Forelimb muscle (tissue), 1 donor: ENCODE data around the gene GATA2. TPM values are rescaled to one million over a fixed set of nuclear protein-coding genes. Genes with fewer than 3 reads are reported as not detected.

Experiments used
- DNase-seq: peaks from one replicate; pipeline ENCODE4 v3.0.0-alpha.2; 2013; ENCODE audit warnings: low read depth
- polyA plus RNA-seq: library from polyadenylated mRNA; unstranded; fragments of 120-200 nt; gene quantifications from one replicate; pipeline ENCODE4 v1.2.1, GENCODE V29; 2013; ENCODE audit not compliant: insufficient read length

The GATA2 gene
- polyA plus RNA-seq, 1 donor, result 2.9 TPM

DNA sequence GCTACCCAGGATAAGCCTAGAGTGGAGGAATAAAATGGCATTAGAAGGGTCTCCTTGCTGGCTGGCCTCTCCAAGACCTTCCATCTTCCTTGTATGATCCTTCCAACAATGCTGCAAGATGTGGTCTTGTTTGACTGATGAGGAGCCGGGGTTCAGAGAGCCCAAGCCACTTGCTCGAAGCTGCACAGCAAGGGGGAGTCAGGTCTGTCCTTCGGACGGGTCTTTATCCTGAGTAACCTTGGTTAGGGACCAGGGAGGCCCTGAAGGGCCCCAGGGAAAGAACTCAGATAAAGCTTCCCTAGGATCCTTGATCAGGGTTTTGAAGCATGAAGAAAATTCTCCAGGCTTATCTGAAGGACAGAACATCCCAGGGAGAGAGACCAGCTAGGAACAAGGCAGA, 19.3 kb downstream of the GATA2 start:
- DNase-seq, result no peak

DNA sequence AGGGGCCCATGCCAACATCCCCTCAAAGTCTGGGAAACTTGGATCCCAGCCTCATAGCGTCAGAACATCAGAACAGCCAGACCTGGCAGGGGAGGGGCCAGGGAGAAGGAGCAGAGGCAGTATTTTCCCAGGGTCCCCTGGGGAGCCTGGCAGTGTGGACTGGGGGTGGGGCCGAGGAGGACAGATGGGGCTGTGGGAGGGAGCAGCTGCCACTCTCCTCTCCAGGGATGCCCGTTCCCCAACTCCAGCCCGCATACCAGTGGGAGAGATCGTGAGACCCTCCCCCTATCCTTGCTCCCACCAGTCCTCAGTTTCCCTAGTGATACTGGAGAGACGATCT, 19.9 kb downstream of the GATA2 start:
- no peak for DNase-seq

DNA sequence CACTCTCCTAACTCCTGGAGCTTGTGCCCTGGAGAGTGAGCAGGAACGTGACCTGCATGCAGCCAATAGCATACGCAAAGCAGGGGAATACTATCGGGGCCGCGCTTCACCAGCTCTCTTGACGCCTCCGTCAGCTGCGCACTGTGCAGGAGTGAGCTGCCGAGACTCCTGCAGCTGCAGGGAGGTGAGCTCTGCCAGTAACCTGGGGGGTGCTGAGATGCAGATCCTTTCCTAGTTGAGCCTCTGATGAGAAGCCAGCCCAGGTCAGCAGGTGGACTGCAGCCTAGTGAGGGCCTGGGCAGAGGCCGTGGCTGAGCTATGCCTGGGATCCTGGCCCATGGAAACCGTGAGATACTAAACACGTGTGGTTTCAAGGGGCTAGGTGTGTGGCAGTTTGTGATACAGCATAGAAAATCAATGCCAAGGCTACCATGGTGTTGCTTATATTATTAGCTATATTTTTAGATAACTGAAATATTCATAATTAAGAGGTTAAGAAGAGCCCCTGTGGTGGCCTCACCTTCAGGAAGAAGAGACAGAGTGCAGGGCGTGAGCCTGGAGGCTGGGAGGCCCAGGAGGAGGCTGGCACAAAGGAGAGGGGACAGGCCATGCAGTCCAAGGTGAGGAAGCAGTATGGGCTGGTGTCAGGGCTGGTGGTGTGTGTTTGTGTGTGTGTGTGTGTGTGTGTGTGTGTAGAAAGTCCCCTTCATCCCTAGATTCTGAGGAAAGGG, 20.4 kb downstream of the GATA2 start:
- DNase-seq, result no peak

DNA sequence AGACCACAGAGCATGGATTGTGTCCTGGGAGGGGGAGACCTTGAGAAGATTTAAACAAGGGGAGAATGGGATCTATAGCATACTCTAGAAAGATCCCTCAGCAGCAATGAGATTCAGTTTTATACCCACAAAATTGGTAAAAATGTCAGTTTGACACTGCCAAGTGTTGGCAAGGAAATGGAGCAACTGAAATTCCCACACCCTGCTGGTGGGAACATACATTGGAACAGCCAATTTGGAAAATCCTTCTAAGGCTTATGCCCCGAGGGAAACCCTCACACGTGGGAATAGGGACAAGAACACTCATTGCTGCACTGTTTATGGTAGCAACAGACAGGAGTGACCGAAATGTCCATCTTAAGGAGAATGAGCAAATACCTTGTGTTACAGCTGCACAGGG, 21.3 kb downstream of the GATA2 start:
- no peak for DNase-seq

DNA sequence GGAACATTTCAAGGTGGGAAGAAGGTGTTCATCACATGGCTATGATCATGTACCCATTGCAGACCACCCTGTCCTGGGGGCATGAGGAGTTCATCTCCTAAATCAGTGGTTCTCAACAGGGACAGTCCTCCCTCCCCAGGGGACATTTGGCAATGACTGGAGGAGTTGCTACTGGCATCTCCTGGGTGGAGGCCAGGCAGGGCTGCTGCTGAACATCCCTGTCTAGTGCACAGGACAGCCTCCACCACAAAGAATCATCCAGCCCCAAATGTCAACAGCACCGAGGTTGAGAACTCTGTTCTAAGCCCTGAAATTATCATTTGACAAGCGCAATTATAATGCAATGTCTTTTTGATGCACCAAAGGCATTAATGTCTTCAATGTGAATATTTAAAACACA, 21.9 kb downstream of the GATA2 start:
- no peak for DNase-seq

DNA sequence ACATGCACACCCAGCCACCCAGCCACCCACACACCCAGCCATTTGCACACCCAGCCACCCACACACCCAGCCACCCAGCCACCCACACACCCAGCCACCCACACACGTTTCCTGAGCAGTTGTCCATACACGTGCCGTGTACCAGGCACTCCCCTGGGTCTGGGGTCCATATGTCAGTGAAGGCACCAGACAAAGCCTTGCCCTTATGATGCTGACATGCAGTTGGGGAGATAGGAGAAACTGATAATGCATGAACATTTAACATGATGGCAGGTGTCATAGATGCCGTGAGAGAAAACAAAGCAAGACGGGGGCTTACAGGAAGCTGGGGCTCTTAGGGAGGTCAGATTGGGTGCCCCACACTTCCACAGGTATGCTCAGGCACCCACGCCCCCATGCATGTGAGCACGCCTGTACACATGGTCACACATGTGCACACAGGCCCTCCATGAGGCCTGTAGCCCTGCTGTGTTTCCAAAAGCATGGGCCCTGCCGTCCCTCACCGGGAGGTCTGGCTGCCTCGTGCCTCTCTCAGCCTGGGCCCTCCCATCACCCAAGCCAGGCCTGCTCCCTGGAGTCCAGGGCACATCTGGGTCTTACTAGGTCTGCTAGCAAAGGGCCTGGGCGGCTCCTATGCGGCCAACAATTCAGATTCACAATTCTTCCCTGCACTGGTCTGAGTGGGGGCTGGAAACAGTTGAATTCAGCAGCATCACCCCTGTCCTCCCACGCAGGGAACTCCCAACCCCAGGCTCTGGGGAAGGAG, 22.7 kb downstream of the GATA2 start:
- DNase-seq, result no peak

DNA sequence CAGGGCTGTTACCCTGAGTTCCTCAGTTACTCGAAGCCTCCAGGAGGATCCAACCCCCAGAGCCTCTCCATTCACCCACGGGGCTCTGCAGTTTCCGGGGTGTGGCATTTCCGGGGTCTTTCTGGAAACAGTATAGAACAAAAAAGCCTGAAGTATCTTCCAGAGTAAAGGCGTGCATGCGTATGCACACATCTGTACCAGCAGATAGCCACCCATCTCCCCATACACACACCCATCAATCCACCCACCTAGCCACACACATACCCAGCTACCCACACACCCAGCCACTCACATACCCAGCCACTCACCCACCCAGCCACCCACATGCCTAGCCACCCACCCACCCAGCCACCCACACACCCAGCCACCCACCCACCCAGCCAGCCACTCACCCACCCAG, 23.4 kb downstream of the GATA2 start:
- no peak for DNase-seq

DNA sequence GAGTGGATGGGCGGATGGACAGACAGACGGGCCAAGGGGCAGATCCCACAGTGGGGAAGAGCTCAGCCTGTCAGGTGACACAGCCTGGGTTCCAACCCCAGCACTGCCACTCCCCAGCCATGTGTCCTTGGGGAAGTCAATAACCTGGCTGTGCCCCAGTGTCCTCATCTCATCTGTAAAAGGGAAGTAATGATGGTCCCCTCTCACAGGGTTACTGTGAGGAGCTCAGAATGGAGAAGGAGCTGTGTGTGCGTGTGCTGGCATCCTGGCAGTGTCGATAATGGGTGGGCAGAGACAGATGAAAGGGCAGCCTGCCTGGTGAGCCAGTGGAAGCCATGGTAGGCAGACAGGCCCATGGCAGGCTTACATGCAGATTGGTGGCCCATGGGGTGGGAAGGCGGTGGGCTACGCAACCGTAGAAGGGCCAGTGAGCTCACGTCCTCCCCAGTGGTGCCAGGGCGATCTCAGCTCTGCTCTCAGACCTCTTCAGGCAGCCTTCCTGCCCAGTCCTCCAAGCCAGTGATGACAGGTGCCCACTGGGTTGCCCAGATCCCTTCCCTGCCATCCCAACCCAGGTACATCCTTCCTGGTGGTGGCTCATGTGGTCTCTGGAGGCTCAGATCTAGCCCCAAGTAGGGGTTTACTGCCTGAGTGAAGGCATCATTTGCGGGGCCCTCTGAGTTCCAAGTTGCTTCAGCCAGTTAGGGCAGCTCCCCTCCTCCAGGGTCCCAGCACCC, 24.0 kb downstream of the GATA2 start:
- DNase-seq, result no peak

DNA sequence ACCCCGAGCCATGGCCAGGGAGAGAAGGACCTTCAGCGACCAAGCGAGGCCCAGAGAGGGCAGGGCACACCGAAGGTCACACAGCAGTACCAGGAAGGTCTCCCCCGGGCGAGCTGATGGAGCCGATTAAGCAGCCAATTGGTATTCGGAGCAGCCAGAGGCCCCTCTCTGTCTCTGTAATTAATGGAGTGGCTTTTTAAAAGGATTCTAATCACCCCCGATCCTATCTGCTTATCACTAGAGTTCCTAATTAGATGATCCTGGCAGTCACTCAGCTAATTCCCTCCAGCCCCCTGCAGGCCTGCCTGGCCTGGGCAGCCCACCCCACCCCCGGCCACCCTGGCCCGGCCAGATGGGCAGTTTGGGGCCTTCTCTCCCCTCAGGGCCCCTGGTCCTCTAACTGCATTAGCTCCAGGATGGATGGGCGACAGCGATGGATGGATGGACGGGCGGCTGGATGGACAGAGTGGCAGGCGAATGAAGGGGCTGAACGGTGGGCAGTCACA, 24.7 kb downstream of the GATA2 start:
- DNase-seq, result no peak

DNA sequence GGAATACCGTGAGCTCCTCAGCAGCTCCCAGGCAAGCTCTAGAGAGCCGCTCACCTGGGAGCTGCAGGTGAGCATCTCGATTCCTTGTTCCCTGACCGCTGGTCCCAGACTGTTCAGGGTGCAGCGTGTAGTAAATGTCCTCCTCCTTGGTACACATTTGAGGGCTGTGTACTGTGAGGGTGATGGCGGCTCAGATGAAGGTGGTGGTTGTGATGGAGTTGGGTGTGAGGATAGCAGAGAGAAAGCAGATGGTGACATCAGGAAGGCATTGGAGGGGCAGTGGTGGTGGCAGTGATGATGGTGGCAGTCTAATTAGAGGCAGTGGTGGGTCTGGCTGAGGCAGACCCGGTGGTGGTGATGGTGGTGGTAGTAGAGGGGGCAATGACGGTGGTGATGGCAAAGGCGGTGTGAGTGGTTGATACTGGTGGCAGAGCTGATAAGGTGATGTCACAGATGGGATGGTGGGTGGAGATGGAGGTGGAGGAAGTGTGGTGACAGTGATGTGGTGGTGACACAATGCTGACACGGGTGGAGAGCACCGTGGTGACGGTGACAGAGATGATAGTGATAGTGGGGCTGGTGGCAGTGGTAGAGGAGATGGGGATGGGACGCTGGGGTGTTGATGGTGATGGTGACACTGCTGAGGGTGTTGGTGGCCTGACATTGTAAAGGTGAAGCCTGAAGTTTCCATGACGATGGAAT, 26.0 kb downstream of the GATA2 start, which contains the start of gene DNAJB8:
TSS of gene DNAJB8 (minus strand) at position 51 of the 702 bp plus-strand sequence. CDS start 3,645 bp downstream, outside the sequence.
- no peak for DNase-seq

DNA sequence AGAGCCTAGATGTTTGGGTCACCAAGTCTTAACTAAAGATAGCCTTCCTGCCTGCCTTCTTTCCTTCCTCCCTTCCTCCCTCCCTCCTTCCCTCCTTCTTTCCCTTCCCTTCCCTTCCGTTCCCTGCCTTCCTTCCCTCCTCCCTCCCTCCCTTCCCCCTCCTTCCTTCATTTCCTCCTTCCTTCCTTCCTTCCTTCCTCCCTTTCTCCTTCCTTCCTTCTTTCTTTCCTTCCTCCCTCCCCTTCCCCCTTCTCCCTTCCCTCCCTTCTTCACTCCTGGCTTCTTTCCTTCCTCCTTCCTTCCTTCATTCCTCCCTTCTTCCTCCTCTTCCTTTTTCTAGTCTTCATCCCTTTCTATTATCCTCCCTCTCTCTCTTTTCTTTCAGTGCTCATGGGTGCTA, 28.3 kb downstream of the GATA2 start:
- DNase-seq, result no peak

DNA sequence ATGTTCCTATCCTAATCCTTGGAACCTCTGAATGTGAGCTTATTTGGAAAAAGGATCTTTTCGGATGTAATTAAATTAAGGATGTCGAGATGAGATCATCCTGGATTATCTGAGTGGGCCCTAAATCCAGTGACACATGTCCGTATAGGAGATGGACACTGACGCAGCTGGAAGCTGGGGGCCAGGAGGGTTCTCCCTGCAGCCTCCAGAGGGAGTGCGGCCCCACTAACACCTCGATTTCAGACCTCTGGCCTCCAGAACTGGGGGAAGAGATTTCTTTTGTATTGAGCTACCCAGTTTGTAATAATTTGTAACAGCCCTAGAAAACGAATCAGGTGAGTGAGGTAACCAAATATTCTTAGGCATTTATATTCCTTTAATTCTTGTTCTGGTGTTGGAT, 28.8 kb downstream of the GATA2 start:
- no peak for DNase-seq

DNA sequence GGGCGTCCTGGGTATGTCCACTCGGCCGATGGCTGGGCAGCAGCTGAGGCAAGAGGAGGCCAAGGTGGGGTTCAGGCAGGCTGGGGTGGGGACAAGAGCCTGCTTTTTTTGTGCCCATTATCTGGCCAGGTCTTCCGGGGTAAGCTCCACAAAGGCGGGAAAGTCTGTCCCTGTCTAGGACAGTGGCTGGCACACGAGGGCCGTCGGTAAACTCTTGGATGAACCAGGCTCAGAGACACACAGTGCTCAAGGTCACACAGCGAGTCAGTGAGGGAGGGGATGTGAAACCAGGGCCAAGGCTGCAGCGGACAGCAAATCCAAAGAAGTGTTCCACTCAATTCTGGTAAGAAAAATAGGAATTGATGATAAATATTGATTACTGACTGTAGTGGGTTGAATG, 29.2 kb downstream of the GATA2 start:
- no peak for DNase-seq

DNA sequence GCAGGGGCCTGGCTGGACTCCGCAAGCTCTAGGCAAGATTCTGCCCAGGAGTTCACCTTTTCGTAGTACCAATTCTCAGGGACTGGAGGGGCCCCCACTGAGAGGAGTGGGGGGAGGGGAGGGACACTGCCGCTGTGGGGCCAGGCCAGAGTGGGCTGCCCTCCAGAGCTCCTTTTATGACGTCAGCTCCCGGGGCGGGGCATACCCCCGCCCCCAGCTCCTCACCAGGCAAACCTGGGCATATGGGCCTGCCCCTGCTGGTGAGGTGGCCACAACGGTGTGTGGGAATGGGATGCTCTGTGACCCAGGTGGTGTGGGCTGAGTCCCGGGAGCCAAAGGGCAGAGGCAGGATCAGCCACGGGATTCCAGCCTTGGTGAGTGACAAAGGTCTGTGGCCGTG, 29.6 kb downstream of the GATA2 start:
- DNase-seq, result no peak

DNA sequence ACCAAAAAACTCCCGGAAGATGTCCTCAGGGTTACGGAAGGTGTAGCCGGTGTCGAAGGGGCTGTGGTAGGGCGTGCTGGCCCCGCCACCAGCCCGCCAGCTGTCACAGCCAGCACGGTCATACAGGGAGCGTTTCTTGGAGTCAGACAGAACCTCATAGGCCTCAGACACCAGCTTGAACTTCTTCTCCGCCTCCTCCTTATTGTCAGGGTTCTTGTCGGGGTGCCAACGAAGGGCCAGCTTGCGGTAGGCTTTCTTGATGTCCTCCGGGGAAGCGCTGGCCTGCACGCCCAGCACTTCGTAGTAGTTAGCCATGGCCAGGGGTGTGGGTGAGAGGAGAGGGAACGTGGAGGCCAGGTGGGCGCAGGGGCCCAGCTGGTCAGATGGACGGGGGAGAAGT, 30.1 kb downstream of the GATA2 start:
- no peak for DNase-seq

DNA sequence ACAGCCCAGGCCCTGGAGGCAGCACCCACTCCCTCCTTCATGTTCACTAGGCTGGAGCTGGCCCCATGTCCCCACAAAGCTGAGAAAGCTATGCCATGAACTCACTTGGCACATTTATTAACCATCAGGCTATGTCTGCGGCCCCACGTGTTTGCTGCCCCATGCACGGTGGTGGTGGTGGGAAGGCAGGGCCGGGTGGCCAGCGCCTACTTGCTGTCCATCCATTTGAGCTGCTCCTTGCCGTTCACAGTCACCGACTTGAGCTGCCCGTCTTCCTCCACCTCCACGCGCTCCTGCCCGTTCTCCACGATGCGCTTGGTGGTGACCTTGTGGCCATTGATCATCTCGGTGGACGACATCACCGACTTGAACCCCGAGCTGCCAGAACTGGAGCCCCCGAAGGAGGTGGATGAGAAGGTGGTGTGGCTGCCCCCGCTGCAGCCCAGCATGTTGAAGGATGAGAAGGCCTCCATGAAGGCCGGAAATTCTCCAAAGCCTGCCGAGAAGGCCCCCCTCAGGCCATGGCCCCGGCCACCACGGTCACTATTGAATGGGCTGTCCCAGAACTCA, 30.6 kb downstream of the GATA2 start:
- DNase-seq, result no peak

DNA sequence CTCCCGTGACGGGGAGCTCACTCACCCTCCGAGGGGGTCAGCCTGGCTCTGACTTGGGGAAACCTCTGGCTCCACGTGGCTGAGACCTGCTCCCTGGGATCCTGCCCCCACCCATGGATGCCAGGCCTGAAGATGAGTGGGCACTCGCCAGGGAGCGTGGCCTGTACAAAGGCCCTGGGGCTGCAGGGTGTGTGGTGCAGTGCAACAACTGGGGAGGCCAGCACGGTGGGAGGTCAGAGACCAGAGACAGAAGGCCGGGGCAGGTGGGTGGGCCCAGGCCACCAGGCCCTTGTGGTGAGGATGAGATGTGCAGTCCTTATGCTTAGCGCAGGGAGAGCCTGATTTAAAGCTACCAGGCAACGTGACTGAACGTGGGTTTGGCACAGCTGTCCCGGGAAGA, 31.3 kb downstream of the GATA2 start:
- DNase-seq, result no peak

DNA sequence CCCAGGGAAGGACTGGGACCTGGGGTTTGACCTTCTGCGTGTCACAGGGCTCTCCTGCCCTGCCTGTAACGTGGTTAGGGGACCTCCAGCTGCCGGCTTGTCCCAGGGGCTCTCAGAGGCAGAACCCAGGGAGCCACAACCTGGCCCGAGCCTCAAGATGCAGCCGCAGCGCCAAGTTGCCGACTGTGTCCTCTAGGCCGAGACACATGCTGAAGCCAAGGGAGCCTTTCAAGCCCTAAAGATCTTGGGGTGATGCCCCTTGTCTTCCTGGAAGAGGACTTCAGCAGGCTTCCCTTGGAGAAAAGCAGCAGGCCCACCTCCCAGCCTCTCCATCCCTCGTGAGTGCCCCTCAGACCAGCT, 33.6 kb downstream of the GATA2 start:
- no peak for DNase-seq

DNA sequence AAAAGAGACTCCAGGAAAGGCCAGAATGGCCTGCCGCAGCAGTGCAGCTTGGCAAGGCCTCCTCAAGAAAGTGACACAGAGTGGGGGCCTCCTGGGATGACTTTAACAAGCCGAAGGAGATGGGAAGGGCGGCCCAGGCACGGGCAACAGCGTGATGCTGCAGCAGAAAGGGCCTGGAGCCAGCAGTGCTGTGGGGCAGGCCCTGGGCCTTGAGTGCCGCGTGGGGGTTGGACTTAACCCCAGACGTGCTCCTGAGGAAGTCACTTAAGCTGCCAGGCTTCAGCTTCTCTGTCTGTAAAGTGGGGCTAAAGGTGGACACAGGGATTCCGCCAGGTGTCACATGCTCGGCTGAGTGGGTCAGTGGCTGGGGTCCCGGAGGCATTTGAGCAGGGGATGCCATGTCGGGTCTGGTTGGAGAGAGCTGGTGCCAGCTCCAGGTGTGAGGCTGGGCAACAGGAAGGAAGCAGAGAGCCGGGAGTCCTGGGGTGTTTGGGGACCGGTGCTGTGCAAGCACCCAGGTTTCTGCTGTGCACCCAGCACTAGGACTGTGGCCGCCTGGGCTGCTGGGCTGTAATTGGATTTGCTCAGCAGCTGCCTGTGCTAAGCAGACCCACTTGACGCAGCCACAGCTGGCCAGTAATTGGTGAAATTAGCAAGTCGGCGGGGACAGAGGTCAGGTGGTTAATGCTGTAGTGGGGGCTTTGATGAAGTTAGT, 34.1 kb downstream of the GATA2 start:
- DNase-seq, result no peak

DNA sequence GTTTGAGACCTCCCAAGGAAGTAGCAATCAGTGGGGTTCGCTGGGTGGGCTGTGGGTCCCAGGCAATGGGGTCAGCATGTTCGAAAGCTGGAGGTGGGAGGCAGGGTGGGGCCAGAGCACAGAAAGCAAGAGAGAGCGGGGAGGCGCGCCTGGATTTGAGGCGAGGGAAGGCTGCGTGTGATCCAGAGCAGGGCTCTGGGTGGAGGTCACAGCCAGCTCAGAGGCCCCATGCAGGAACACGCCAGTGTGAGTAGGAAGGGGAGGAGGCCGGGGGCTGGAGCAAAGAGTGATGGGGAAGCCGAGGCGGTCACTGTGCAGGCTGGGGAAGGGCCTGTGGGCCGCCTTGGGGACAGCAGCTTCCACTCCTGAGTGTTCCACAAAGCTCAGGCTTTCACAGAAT, 35.1 kb downstream of the GATA2 start:
- no peak for DNase-seq
